ENCODE data around the gene MYO1C.

MYO1C gene

GRCh38 chr17:1485423-1486376 lies 6.8 kb downstream of the MYO1C start:
- H3K4me2 ChIP-seq (ENCODE audit: low read depth, low read length, poor library complexity, severe bottlenecking): peak overlapping the region; percentile 78
- H3K27me3 ChIP-seq (ENCODE audit: low read length): no peaks in the 10 kb centered on the region
- H3F3A ChIP-seq (ENCODE audit: insufficient read depth): peaks cover 39% of the 10 kb centered on the region
- TF ChIP-seq CTCF (IDR thresholded peaks at IDR 0.05; ENCODE audit: insufficient read depth, low read length, poor library complexity, severe bottlenecking) (no peak), EZH2phosphoT487 (conservative IDR thresholded peaks at IDR 0.05; ENCODE audit: low read length) (no peak)
- H3K9ac ChIP-seq (ENCODE audit: low read length): peak overlapping the region; percentile 72
- no peaks in the 10 kb centered on the region for H3K79me2 ChIP-seq (ENCODE audit: insufficient read depth, low read length)
- H4K20me1 ChIP-seq (ENCODE audit: low read depth, low read length): no peaks in the 10 kb centered on the region
- H3K36me3 ChIP-seq (ENCODE audit: low read length): no peaks in the 10 kb centered on the region
- H3K27ac ChIP-seq (ENCODE audit: low read depth, low read length): peak overlapping the region; percentile 95
- H3K9me3 ChIP-seq (ENCODE audit: insufficient read depth, low read length): no peaks in the 10 kb centered on the region
- H3K4me3 ChIP-seq (ENCODE audit: insufficient read depth, low read length, poor library complexity, severe bottlenecking): peak overlapping the region; percentile 69
- peak overlapping the region; percentile 73 for H2AFZ ChIP-seq (ENCODE audit: low read depth, low read length, severe bottlenecking)
- no peaks in the 10 kb centered on the region for H3K9me2 ChIP-seq (replicated peaks; ENCODE audit: insufficient read depth, low read length)

- Histone ChIP-seq H3F3A (ENCODE audit: insufficient read depth) (peaks cover 33% of the 10 kb centered on the region), H2AFZ (ENCODE audit: low read depth, low read length, severe bottlenecking) (peak overlapping the region; percentile 20), H3K9me2 (replicated peaks; ENCODE audit: insufficient read depth, low read length) (no peaks in the 10 kb centered on the region), H3K27ac (ENCODE audit: low read depth, low read length) (peak overlapping the region; percentile 78), H3K9ac (ENCODE audit: low read length) (peak overlapping the region; percentile 72), H4K20me1 (ENCODE audit: low read depth, low read length) (no peaks in the 10 kb centered on the region), H3K4me2 (ENCODE audit: low read depth, low read length, poor library complexity, severe bottlenecking) (peak overlapping the region; percentile 78), H3K9me3 (ENCODE audit: insufficient read depth, low read length) (no peaks in the 10 kb centered on the region), H3K79me2 (ENCODE audit: insufficient read depth, low read length) (no peaks in the 10 kb centered on the region), H3K27me3 (ENCODE audit: low read length) (no peaks in the 10 kb centered on the region), H3K4me3 (ENCODE audit: insufficient read depth, low read length, poor library complexity, severe bottlenecking) (peak overlapping the region; percentile 69), H3K36me3 (ENCODE audit: low read length) (no peaks in the 10 kb centered on the region)
- TF ChIP-seq EZH2phosphoT487 (conservative IDR thresholded peaks at IDR 0.05; ENCODE audit: low read length) (no peak), CTCF (IDR thresholded peaks at IDR 0.05; ENCODE audit: insufficient read depth, low read length, poor library complexity, severe bottlenecking) (no peak)
These were observed 7.6 kb downstream of the MYO1C start for GRCh38 chr17:1484676-1485422.

GRCh38 chr17:1484060-1484535 lies 8.4 kb downstream of the MYO1C start:
- Histone ChIP-seq H3K9me2 (replicated peaks; ENCODE audit: insufficient read depth, low read length) (no peaks in the 10 kb centered on the region), H3K4me3 (ENCODE audit: insufficient read depth, low read length, poor library complexity, severe bottlenecking) (no peak overlapping the region), H3F3A (ENCODE audit: insufficient read depth) (peaks cover 31% of the 10 kb centered on the region), H3K9ac (ENCODE audit: low read length) (no peak overlapping the region), H3K27ac (ENCODE audit: low read depth, low read length) (peak overlapping the region; percentile 7; the same call in 1 of the 2 replicates), H3K9me3 (ENCODE audit: insufficient read depth, low read length) (no peaks in the 10 kb centered on the region), H2AFZ (ENCODE audit: low read depth, low read length, severe bottlenecking) (no peak overlapping the region), H3K79me2 (ENCODE audit: insufficient read depth, low read length) (no peaks in the 10 kb centered on the region), H3K27me3 (ENCODE audit: low read length) (no peaks in the 10 kb centered on the region), H4K20me1 (ENCODE audit: low read depth, low read length) (no peaks in the 10 kb centered on the region), H3K36me3 (ENCODE audit: low read length) (no peaks in the 10 kb centered on the region), H3K4me2 (ENCODE audit: low read depth, low read length, poor library complexity, severe bottlenecking) (peak overlapping the region; percentile 30)
- TF ChIP-seq EZH2phosphoT487 (conservative IDR thresholded peaks at IDR 0.05; ENCODE audit: low read length) (no peak), CTCF (IDR thresholded peaks at IDR 0.05; ENCODE audit: insufficient read depth, low read length, poor library complexity, severe bottlenecking) (no peak)
